Caco-2 (cell line): ENCODE results near the gene FAT2. TPM values are rescaled to one million over a fixed set of nuclear protein-coding genes. Genes with fewer than 3 reads are reported as not detected.

ENCODE experiments used
- BruUV-seq: library from RNA; stranded (reverse); fragments of 400-500 nt; replicated peaks from 2 replicates; lab custom pipeline; 2021; lab: Mats Ljungman, UMichigan
- CTCF ChIA-PET: fragments of 300-600 bp; sonication (Branson Sonifier 250); formaldehyde crosslinking; loops from one replicate; lab custom pipeline; 2022; ENCODE audit warnings: antibody characterized with exemption; lab: Charles Lee
- POLR2A ChIA-PET: fragments of 300-600 bp; sonication (Branson Sonifier 250); formaldehyde crosslinking; loops from one replicate; lab custom pipeline; 2022; ENCODE audit warnings: antibody characterized with exemption; lab: Charles Lee
- DNase-seq, 2 experiments: peaks; one replicate each; pipeline versions ENCODE4 v3.0.0 to v3.0.0-alpha.2; 2020 to 2022
- H3K27me3 ChIP-seq: replicated peaks from 2 replicates; pipeline ENCODE4 v1.6.0; 2011; ENCODE audit warnings: low read length; ENCODE audit not compliant: control insufficient read depth, insufficient read depth
- H3K36me3 ChIP-seq: 2 replicates; pipeline ENCODE4 v1.5.1; 2011; ENCODE audit warnings: low read length; ENCODE audit not compliant: control insufficient read depth, insufficient read depth
- H3K4me1 ChIP-seq: fragments of 250-450 bp; sonication (Bioruptor Pico); 2 replicates; pipeline ENCODE4 v1.5.1; 2020; ENCODE audit warnings: mild to moderate bottlenecking
- H3K4me3 ChIP-seq: 2 replicates; pipeline ENCODE4 v1.5.1; 2011; ENCODE audit warnings: low read depth, mild to moderate bottlenecking, control low read depth, low read length
- H3K9me3 ChIP-seq: fragments of 250-450 bp; sonication (Bioruptor Pico); 2 replicates; pipeline ENCODE4 v1.5.1; 2020; ENCODE audit warnings: mild to moderate bottlenecking, moderate library complexity
- H3K27ac Mint-ChIP-seq: one replicate; pipeline ENCODE4 v1.8.0; 2022; ENCODE audit warnings: mixed read lengths; ENCODE audit not compliant: unreplicated experiment
- H3K27me3 Mint-ChIP-seq: one replicate; pipeline ENCODE4 v1.8.0; 2022; ENCODE audit warnings: mixed read lengths; ENCODE audit not compliant: insufficient read depth, unreplicated experiment
- H3K36me3 Mint-ChIP-seq: one replicate; pipeline ENCODE4 v1.8.0; 2022; ENCODE audit warnings: mild to moderate bottlenecking, mixed read lengths; ENCODE audit not compliant: insufficient read depth, unreplicated experiment
- H3K4me1 Mint-ChIP-seq: one replicate; pipeline ENCODE4 v1.8.0; 2022; ENCODE audit warnings: low read depth, mixed read lengths; ENCODE audit not compliant: unreplicated experiment
- H3K4me3 Mint-ChIP-seq: one replicate; pipeline ENCODE4 v1.8.0; 2022; ENCODE audit warnings: mild to moderate bottlenecking, moderate library complexity, mixed read lengths; ENCODE audit not compliant: unreplicated experiment
- H3K9me3 Mint-ChIP-seq: one replicate; pipeline ENCODE4 v1.8.0; 2022; ENCODE audit warnings: mixed read lengths; ENCODE audit not compliant: unreplicated experiment
- CTCF ChIP-seq, 2 experiments: fragments of 200-600 bp in 1 of 2; IDR thresholded peaks; 1 replicate in 1 of 2; 2 replicates in 1 of 2; pipeline versions ENCODE4 v1.5.1 to v1.8.0; 2011 to 2022; ENCODE audit warnings: antibody characterized with exemption in 1 of 2, control low read depth in 1 of 2, inconsistent platforms in 1 of 2, low read depth in 1 of 2, low read length in 1 of 2, mild to moderate bottlenecking in 1 of 2, moderate library complexity in 1 of 2; ENCODE audit not compliant: insufficient read depth in 1 of 2, severe bottlenecking in 1 of 2, unreplicated experiment in 1 of 2
- intact Hi-C: fragments of 100-400 bp; cut with micrococcal nuclease; formaldehyde crosslinking; loops from one replicate; pipeline ENCODE4 v1.10.0; 2022; ENCODE audit not compliant: unreplicated experiment
- total RNA-seq: library from RNA; stranded (reverse); gene quantifications from 2 replicates; pipeline ENCODE4 v1.2.3, GENCODE V29; 2022

FAT2 gene
- total RNA-seq, 1 experiment from 2014 or later = 0.32 TPM

- DNase-seq = no peak
- ChIA-PET POLR2A (no interaction called here), CTCF (no interaction called here)
- Mint-ChIP-seq H3K27me3 (no peaks in the 10 kb centered on the region), H3K4me1 (peaks cover 29% of the 10 kb centered on the region), H3K27ac (no peak overlapping the region), H3K36me3 (no peaks in the 10 kb centered on the region), H3K4me3 (no peak overlapping the region), H3K9me3 (peaks cover 8% of the 10 kb centered on the region)
- Histone ChIP-seq H3K4me1 (peaks cover 26% of the 10 kb centered on the region), H3K4me3 (no peak overlapping the region), H3K36me3 (no peaks in the 10 kb centered on the region), H3K27me3 (no peaks in the 10 kb centered on the region), H3K9me3 (no peaks in the 10 kb centered on the region)
- TF ChIP-seq CTCF (IDR thresholded peaks at IDR 0.05; ENCODE audit: insufficient read depth in 1 of 2, low read depth in 1 of 2, low read length in 1 of 2, severe bottlenecking in 1 of 2, unreplicated experiment in 1 of 2) = no peak
- no TSS peak for BruUV-seq
- intact Hi-C loops = no loop called here
Measured at GRCh38 chr5:151601391-151601790, 10.3 kb upstream of the FAT2 start.

DNA sequence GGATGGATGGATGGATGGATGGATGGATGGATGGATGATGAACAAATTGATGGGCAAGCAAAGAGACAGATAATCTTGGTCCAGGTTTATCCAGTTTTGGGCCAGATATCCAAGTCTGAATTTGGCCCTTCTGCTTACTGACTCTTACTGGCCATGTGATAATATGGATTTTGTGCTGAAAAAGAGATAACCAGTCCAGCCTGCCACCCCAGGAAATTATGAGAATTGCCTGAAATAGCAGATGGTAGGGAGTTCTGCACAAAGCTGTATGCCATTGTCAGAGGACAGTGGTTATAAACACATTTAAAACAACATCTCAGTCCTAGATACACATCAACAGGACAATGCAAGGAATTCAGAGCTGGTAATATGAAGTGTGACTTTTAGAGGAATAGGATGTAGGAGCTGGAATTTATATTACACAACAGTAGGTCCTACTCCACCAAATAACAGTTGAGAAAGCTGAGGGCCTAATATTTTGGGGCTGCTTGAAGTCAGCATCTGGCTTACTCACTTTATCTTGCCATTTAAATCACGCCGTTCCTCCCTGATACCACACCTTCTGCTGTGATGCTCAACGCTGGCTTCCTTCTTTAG lies 9.0 kb upstream of the FAT2 start:
- Mint-ChIP-seq H3K36me3 (no peaks in the 10 kb centered on the region), H3K27me3 (no peaks in the 10 kb centered on the region), H3K4me1 (peaks cover 31% of the 10 kb centered on the region), H3K27ac (no peak overlapping the region), H3K4me3 (no peak overlapping the region), H3K9me3 (peaks cover 8% of the 10 kb centered on the region)
- BruUV-seq = no TSS peak
- no peak for TF ChIP-seq CTCF (IDR thresholded peaks at IDR 0.05; ENCODE audit: insufficient read depth in 1 of 2, low read depth in 1 of 2, low read length in 1 of 2, severe bottlenecking in 1 of 2, unreplicated experiment in 1 of 2)
- ChIA-PET POLR2A (no interaction called here), CTCF (no interaction called here)
- Histone ChIP-seq H3K9me3 (no peaks in the 10 kb centered on the region), H3K27me3 (no peaks in the 10 kb centered on the region), H3K36me3 (no peaks in the 10 kb centered on the region), H3K4me3 (no peak overlapping the region), H3K4me1 (peaks cover 27% of the 10 kb centered on the region)
- no peak for DNase-seq
- intact Hi-C loops = no loop called here

- peaks cover 27% of the 10 kb centered on the region for H3K4me1 ChIP-seq
- no peak overlapping the region for H3K4me3 ChIP-seq
- POLR2A ChIA-PET = no interaction called here
- H3K27me3 ChIP-seq = no peaks in the 10 kb centered on the region
- CTCF ChIA-PET = no interaction called here
- Mint-ChIP-seq H3K9me3 (peaks cover 8% of the 10 kb centered on the region), H3K27me3 (no peaks in the 10 kb centered on the region), H3K4me3 (no peak overlapping the region), H3K36me3 (no peaks in the 10 kb centered on the region), H3K27ac (peak overlapping the region; percentile 53), H3K4me1 (peaks cover 31% of the 10 kb centered on the region)
- no peaks in the 10 kb centered on the region for H3K9me3 ChIP-seq
- intact Hi-C loops = no loop called here
- no TSS peak for BruUV-seq
- no peaks in the 10 kb centered on the region for H3K36me3 ChIP-seq
- peak; percentile 19 to 41 for DNase-seq
- no peak for TF ChIP-seq CTCF (IDR thresholded peaks at IDR 0.05; ENCODE audit: insufficient read depth in 1 of 2, low read depth in 1 of 2, low read length in 1 of 2, severe bottlenecking in 1 of 2, unreplicated experiment in 1 of 2)
Measured at GRCh38 chr5:151598984-151599383, 7.9 kb upstream of the FAT2 start.
